Muscle layer of colon (tissue), 2 donors: ENCODE results near the gene EHF.

Experiments
- H3K27ac ChIP-seq: one replicate; pipeline ENCODE4 v1.7.0; 2013; ENCODE audit warnings: low read depth, mild to moderate bottlenecking, low read length, moderate library complexity
- H3K27me3 ChIP-seq, 2 donors: one replicate each; pipeline ENCODE4 v1.7.0; 2013; ENCODE audit warnings: low read length in 2 of 2, mild to moderate bottlenecking in 2 of 2; ENCODE audit not compliant: insufficient read depth in 2 of 2, control insufficient read depth in 1 of 2
- H3K36me3 ChIP-seq: one replicate; pipeline ENCODE4 v1.7.0; 2013; ENCODE audit warnings: mild to moderate bottlenecking, low read length; ENCODE audit not compliant: insufficient read depth
- H3K4me1 ChIP-seq: one replicate; pipeline ENCODE4 v1.7.0; 2013; ENCODE audit warnings: mild to moderate bottlenecking, low read length; ENCODE audit not compliant: insufficient read depth
- H3K4me3 ChIP-seq, 2 donors: one replicate each; pipeline ENCODE4 v1.7.0; 2013; ENCODE audit warnings: low read length in 2 of 2, low read depth in 1 of 2, mild to moderate bottlenecking in 1 of 2, moderate library complexity in 1 of 2
- H3K9ac ChIP-seq: one replicate; pipeline ENCODE4 v1.7.0; 2013; ENCODE audit warnings: low read length
- H3K9me3 ChIP-seq: one replicate; pipeline ENCODE4 v1.7.0; 2013; ENCODE audit warnings: mild to moderate bottlenecking, low read length
- donor health status: abdominal sarcoma.
- donor health status: Adenocarcinoma of cecum.

Gene EHF

DNA sequence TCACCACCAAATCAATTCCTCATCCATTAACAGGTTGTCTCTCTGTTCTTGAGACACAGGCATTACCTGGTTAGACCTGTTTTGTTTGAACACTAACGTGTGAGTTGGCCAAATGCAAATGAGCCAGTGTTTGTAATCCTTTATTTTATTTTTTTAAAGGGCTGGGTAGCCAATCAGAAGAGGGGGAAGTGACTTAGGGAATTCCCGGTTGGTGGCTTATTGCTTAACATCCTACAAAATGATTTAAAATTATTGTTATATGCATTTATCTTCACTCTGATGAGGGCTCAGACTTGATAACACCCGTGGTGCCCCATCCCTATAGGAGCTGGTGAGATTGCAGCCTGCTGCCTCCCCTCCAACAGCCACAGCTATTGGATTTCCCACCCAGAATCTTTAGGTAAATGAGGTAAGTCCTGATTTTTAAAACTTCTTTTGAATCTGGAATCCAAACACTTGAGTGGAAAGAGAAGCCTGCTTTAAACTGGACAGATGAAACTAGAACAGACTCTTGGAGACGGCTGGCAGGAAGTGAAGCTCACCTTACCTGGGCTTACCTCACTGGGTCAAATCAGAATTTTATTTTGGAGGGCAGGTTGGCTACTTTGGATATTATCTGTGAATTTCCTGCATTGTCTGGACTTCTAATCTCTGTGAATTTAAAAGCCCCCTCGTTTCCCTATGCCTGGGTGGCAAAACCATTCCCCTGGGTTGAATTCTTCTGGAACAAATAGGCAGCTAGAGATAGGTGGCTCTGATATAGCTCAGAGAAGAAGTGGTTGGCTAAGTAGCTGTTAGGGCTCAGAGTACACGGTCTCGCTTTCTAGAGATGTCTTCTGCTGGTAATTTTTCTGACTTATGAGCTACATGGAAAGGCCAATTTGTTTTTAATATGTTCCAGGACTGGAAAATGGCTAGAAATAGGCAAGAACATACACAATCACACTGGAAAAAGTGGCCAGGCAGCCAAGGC lies at the start of gene EHF:
EHF (plus strand) TSS at position 274 of the 973 bp plus-strand sequence. CDS start 21,538 bp downstream, outside the sequence.
- Histone ChIP-seq H3K4me3 (no peak within 1 kb of the TSS), H3K36me3 (no peaks in the 10 kb centered on the region), H3K4me1 (no peaks in the 10 kb centered on the region), H3K9me3 (no peaks in the 10 kb centered on the region), H3K27ac (no peak within 1 kb of the TSS), H3K27me3 (no peaks in the 10 kb centered on the region), H3K9ac (no peak within 1 kb of the TSS)

GRCh38 chr11:34573537-34573936 lies 47.4 kb upstream of the EHF start:
- H3K36me3 ChIP-seq: no peaks in the 10 kb centered on the region
- H3K9ac ChIP-seq: no peak overlapping the region
- H3K27me3 ChIP-seq: no peaks in the 10 kb centered on the region
- H3K9me3 ChIP-seq: no peaks in the 10 kb centered on the region
- no peak overlapping the region for H3K4me3 ChIP-seq
- no peaks in the 10 kb centered on the region for H3K4me1 ChIP-seq
- H3K27ac ChIP-seq: no peak overlapping the region

- H3K27ac ChIP-seq: no peak overlapping the region
- H3K36me3 ChIP-seq: no peaks in the 10 kb centered on the region
- H3K9me3 ChIP-seq: no peaks in the 10 kb centered on the region
- H3K9ac ChIP-seq: no peak overlapping the region
- H3K4me3 ChIP-seq: no peak overlapping the region
- peaks cover 0 to 7% of the 10 kb centered on the region in 2 donors for H3K27me3 ChIP-seq
- H3K4me1 ChIP-seq: no peaks in the 10 kb centered on the region
Observed at GRCh38 chr11:34575261-34575660, 45.6 kb upstream of the EHF start.

DNA sequence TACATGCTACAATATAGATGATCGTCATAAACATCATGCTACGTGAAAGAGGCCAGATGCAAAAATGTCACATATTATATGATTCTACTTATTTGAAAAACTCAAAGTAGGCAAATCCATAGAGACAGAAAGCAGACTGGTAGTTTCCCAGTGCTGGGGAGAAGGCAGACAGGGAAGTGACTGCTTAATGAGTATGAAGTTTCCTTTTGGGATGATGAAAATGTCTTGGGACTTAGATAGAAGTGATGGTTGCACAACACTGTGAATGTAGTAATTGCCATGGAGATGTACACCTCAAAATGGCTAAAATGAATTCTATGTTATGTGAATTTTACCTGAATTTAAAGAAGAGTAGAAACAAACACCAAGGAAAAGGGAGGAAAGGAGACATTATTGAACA lies 45.2 kb upstream of the EHF start:
- Histone ChIP-seq H3K27me3 (peaks cover 0 to 7% of the 10 kb centered on the region in 2 donors), H3K27ac (no peak overlapping the region), H3K4me3 (no peak overlapping the region), H3K36me3 (no peaks in the 10 kb centered on the region), H3K4me1 (no peaks in the 10 kb centered on the region), H3K9me3 (no peaks in the 10 kb centered on the region), H3K9ac (no peak overlapping the region)

DNA sequence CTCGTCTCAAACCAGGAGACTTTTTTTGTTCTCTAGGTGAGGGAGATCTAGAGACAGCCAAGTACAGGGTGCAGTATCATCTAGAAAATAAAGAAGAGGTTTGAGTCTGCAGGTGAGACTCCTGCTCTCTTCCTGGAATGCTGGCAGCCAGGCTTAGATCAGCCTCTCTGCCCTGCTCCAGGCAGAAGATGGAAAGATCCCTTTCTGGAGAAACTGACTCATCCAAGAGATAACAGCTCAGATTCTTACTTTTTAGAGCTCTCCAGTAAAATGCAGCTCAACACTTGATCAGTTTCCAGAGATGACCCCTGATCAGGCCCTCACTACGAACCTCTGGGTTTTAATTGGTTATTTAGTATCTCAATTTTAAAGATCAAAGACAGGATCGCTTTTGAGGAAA lies 44.6 kb upstream of the EHF start:
- Histone ChIP-seq H3K27me3 (peaks cover 0 to 7% of the 10 kb centered on the region in 2 donors), H3K27ac (no peak overlapping the region), H3K9ac (no peak overlapping the region), H3K36me3 (no peaks in the 10 kb centered on the region), H3K4me3 (no peak overlapping the region), H3K9me3 (no peaks in the 10 kb centered on the region), H3K4me1 (no peaks in the 10 kb centered on the region)

DNA sequence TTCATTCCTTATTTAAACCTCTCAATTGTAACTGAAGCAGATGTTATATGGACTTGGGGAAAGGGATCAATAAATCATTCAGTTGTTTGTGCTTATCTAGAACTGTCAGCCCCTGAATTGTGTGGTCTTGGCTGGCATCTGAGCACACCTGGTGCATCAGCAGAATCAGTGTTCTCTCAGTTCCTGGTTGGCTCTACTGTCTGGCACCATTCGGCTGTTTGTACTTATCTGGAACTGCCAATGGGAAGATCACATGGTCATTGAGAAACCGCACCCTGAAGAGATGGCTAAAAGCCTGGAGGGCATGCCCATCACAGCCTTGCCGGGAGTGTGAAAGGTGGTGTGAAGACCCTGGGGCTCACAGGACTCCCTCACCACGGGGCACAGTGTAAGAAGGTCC lies 37.1 kb upstream of the EHF start:
- Histone ChIP-seq H3K4me3 (no peak overlapping the region), H3K27ac (no peak overlapping the region), H3K27me3 (peaks cover 0 to 7% of the 10 kb centered on the region in 2 donors), H3K36me3 (no peaks in the 10 kb centered on the region), H3K9me3 (no peaks in the 10 kb centered on the region), H3K4me1 (peaks cover 5% of the 10 kb centered on the region), H3K9ac (no peak overlapping the region)

DNA sequence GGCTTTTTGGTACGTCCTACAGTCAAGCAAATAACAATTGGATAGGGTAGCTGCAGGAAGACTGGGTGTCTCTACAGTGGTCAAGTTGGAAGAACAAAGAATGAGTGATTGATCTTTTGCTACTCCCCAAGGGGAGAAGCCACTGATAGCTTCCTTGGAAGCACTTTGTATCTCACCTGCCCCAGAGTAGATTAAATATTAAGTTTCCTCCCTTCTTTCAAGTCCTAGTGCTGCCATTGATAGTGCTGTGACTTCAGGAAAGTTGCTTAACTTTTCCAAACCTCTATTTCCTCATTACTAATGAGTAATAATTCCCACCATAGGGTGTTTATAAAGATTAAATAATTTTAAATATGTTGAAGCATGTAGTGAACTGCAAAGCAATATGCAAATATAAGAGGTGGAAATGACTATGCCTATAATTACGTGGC lies 35.6 kb upstream of the EHF start:
- Histone ChIP-seq H3K27ac (no peak overlapping the region), H3K4me1 (peaks cover 5% of the 10 kb centered on the region), H3K4me3 (no peak overlapping the region), H3K36me3 (no peaks in the 10 kb centered on the region), H3K9me3 (no peaks in the 10 kb centered on the region), H3K27me3 (no peaks in the 10 kb centered on the region), H3K9ac (no peak overlapping the region)

GRCh38 chr11:34585735-34586487 lies 35.0 kb upstream of the EHF start:
- no peaks in the 10 kb centered on the region for H3K27me3 ChIP-seq
- H3K9me3 ChIP-seq: no peaks in the 10 kb centered on the region
- H3K9ac ChIP-seq: no peak overlapping the region
- H3K4me1 ChIP-seq: peaks cover 5% of the 10 kb centered on the region
- H3K4me3 ChIP-seq: peak overlapping the region in 1 of 2 donors; percentile 19
- no peaks in the 10 kb centered on the region for H3K36me3 ChIP-seq
- H3K27ac ChIP-seq: no peak overlapping the region

DNA sequence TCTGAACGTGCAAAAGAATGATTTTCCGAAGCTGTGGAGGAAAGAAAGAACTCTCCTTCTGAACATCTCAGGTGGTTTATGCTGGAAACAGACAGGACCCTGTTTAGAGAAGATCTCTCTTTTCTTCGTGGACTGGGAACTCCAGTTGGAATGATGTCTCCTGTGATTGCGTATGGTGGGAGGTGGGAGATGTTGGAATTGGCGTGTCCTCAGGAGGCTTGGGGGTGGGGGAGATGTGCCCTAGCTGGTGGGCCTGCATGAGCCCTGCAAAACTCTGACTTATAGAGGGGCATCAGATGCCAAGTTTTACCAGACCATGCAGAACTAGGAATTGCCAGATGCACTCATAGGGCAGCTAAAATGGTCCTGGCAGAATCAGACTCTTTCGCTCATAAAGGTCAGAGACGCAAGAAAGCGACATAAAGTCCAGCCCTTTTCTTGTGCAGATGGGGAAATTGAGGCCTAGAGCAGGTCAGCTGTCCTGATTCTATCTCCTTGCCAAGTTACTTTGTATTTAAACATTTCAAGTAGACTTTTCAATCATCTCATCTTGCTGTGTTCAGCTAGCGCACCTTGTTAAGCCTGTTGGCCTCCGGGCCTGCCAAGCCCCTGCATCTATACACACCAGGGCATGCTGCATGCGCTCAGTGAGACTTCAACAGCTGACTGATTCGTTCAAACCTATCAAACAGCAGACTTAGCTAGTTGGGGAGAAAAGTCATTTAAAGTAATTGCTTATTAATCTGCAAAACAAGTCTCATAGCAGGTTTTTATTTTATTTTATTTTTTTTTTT lies 34.2 kb upstream of the EHF start:
- H3K4me1 ChIP-seq: peaks cover 5% of the 10 kb centered on the region
- no peak overlapping the region for H3K9ac ChIP-seq
- H3K4me3 ChIP-seq: peak overlapping the region in 1 of 2 donors; percentile 19
- H3K9me3 ChIP-seq: no peaks in the 10 kb centered on the region
- no peak overlapping the region for H3K27ac ChIP-seq
- no peaks in the 10 kb centered on the region for H3K27me3 ChIP-seq
- H3K36me3 ChIP-seq: no peaks in the 10 kb centered on the region

DNA sequence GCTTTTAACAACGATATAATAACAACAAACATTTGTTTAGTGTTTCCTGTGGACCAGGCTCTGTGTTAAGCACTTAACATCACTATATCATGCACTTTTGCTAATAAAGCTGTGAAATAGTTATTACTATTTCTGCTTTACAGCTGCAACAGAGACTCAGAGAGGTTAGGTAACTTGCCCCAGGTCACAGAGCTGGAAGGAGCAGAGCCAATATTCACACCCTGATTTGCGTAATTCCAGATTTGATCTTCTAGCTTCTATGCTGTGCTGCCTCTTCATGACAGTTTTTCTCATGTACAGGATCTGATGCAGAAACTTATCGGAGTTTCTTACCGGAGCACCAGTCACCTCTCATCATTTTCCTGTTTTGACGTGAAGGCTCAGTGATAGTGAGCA lies 33.6 kb upstream of the EHF start:
- Histone ChIP-seq H3K9me3 (no peaks in the 10 kb centered on the region), H3K27me3 (no peaks in the 10 kb centered on the region), H3K36me3 (no peaks in the 10 kb centered on the region), H3K4me3 (no peak overlapping the region), H3K4me1 (peaks cover 5% of the 10 kb centered on the region), H3K27ac (no peak overlapping the region), H3K9ac (no peak overlapping the region)

- Histone ChIP-seq H3K36me3 (no peaks in the 10 kb centered on the region), H3K27ac (no peak overlapping the region), H3K9ac (no peak overlapping the region), H3K4me3 (no peak overlapping the region), H3K9me3 (no peaks in the 10 kb centered on the region), H3K4me1 (peaks cover 5% of the 10 kb centered on the region), H3K27me3 (no peaks in the 10 kb centered on the region)
Observed at GRCh38 chr11:34588023-34588422, 32.9 kb upstream of the EHF start.
